Cardiac muscle cell (in vitro differentiated cells and primary cell): ENCODE data around the gene OR8G5. TPM values are rescaled to one million over a fixed set of nuclear protein-coding genes. Genes with fewer than 3 reads are reported as not detected.

ENCODE experiments used
- DNase-seq, 2 donors: peaks; one replicate each; pipeline versions ENCODE4 v3.0.0 to v3.0.0-alpha.2; 2010 to 2017; ENCODE audit warnings: low read depth in 1 of 2, low spot score in 1 of 2
- H3K27ac ChIP-seq: fragments of 200-600 bp; sonication (generic); 2 replicates; pipeline ENCODE4 v1.5.1; 2016
- H3K27me3 ChIP-seq: fragments of 200-600 bp; sonication (generic); 2 replicates; pipeline ENCODE4 v1.6.0; 2016; ENCODE audit warnings: control low read depth
- H3K36me3 ChIP-seq: fragments of 200-600 bp; sonication (generic); 2 replicates; pipeline ENCODE4 v1.5.1; 2016; ENCODE audit warnings: control low read depth
- H3K4me1 ChIP-seq: fragments of 200-600 bp; sonication (generic); 2 replicates; pipeline ENCODE4 v1.8.1; 2017; ENCODE audit warnings: low read depth, mild to moderate bottlenecking, mixed run types
- H3K4me3 ChIP-seq: fragments of 200-600 bp; sonication (generic); 2 replicates; pipeline ENCODE4 v1.5.1; 2016; ENCODE audit warnings: mild to moderate bottlenecking
- H3K9me3 ChIP-seq: fragments of 200-600 bp; sonication (generic); 2 replicates; pipeline ENCODE4 v1.5.1; 2017; ENCODE audit warnings: low read depth, mild to moderate bottlenecking, control low read depth
- CTCF ChIP-seq: IDR thresholded peaks from 2 replicates; pipeline ENCODE4 v1.5.1; 2012; ENCODE audit warnings: low read depth, mild to moderate bottlenecking, low read length
- polyA plus RNA-seq: library from polyadenylated mRNA; unstranded; fragments of >200 nt; fragmentation: Nextera tagmentation; extraction: Ambion mirVana; gene quantifications from 2 replicates; pipeline ENCODE4 v1.2.1, GENCODE V29; 2016
- total RNA-seq: library from RNA; depleted of rRNA; stranded (reverse); fragments of >200 nt; gene quantifications from 2 replicates; pipeline ENCODE4 v1.2.3, GENCODE V29; 2016

The OR8G5 gene
- not detected in 2 replicates for total RNA-seq
- not detected in 2 replicates for polyA plus RNA-seq

DNA sequence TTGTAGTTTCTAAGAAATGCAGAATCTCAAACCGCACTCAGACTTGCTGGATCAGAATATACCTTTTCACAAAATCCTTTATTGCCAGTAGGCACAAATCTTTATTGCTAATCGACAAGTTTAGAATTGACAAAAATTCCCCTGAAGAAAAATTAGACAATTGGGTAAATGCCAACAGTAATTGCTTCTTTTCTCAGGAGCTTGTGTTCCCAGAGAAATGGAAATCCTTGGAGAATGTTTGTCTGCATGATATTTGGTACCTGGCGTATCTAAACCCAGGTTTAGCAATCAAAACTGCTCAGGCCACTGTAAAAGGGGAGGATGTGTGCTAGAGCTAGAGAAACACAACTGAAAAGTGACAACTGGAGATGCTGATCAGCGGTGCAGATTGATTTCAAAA lies at the start of gene OR8G5:
OR8G5 (plus strand) TSS at position 301 of the 400 bp plus-strand sequence. CDS start 8,556 bp downstream, outside the sequence.
- H3K27me3 ChIP-seq, result no peaks in the 10 kb centered on the region
- H3K27ac ChIP-seq, result no peak within 1 kb of the TSS
- no peaks in the 10 kb centered on the region for H3K36me3 ChIP-seq
- no peak for TF ChIP-seq CTCF
- H3K9me3 ChIP-seq, result no peaks in the 10 kb centered on the region
- no peak within 1 kb of the TSS for H3K4me3 ChIP-seq
- DNase-seq, result no peak
- no peaks in the 10 kb centered on the region for H3K4me1 ChIP-seq

- no peaks in the 10 kb centered on the region for H3K36me3 ChIP-seq
- H3K9me3 ChIP-seq, result no peaks in the 10 kb centered on the region
- H3K4me1 ChIP-seq, result no peaks in the 10 kb centered on the region
- H3K4me3 ChIP-seq, result no peak overlapping the region
- TF ChIP-seq CTCF, result no peak
- H3K27me3 ChIP-seq, result no peaks in the 10 kb centered on the region
- no peak for DNase-seq
- no peak overlapping the region for H3K27ac ChIP-seq
These were observed 48.9 kb upstream of the OR8G5 start for GRCh38 chr11:124207102-124207792.

DNA sequence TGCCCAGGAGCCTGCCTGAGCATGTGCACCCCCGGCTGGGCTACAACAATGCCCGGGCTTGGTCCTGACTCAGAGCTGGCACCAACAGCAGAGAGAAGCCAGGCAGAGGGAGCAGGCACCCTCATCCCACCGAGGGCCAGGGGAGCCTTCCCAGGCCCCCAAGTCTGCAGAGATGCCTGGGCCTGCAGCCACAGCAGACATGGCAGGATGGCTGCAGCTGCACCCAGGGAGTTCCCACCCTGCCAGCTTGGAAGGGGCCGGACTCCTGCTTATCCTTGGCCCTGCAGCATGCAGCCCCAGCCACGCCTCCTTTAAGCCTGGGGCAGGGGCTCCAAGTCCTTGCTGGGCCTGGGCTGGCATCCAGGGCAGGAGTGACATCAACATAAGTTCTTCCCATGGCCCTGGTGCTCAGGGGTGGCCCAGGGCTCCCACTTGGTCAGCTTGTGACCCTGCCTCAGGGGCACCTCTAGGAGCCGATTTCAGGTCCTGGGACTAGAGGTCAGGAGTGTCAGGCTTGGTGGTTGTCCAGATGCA lies 46.3 kb upstream of the OR8G5 start:
- H3K36me3 ChIP-seq, result no peaks in the 10 kb centered on the region
- no peaks in the 10 kb centered on the region for H3K4me1 ChIP-seq
- no peak overlapping the region for H3K4me3 ChIP-seq
- no peaks in the 10 kb centered on the region for H3K27me3 ChIP-seq
- H3K9me3 ChIP-seq, result no peaks in the 10 kb centered on the region
- no peak overlapping the region for H3K27ac ChIP-seq
- no peak for DNase-seq
- no peak for TF ChIP-seq CTCF

DNA sequence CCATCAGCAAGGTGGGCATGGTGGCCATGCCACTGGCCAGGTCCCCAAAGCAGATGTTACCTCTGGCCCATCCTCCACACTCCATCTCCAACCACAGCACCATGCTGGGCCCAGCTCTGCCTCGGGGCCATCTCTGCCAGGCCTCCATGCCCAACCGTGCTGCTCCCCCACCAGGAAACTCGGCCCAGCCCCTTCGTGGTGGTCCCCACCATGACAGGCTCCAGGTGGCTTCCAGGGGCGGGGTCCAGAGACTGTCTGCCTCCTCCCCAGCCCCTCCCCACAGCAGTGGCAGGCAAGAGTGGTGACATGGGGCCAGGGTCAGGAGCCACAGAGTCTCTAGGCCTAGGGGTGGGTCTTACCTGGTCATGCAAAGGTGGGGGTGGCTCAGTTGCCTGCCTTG lies 45.8 kb upstream of the OR8G5 start:
- no peaks in the 10 kb centered on the region for H3K27me3 ChIP-seq
- no peak for TF ChIP-seq CTCF
- H3K36me3 ChIP-seq, result no peaks in the 10 kb centered on the region
- DNase-seq, result no peak
- no peaks in the 10 kb centered on the region for H3K9me3 ChIP-seq
- H3K4me1 ChIP-seq, result no peaks in the 10 kb centered on the region
- no peak overlapping the region for H3K27ac ChIP-seq
- H3K4me3 ChIP-seq, result no peak overlapping the region

DNA sequence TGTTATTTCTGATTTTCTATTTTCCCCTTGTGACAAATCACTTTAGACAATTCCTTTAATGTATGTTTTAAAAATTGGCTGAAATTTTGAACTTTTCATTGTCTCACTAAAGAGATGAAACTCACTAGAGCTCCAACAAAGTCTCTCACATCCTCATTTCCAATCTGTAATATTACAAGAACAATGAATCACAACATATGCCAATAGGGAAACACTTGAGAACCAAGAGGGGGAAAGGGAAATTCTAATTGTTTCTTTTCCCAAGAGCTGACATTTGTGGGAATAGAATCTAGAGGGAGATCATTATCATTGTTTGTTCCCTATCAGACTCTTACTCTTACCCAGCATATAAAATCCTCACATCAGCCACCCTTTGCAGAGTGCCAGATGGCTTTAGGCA lies 44.9 kb upstream of the OR8G5 start:
- no peak for DNase-seq
- Histone ChIP-seq H3K27ac (no peak overlapping the region), H3K4me1 (no peaks in the 10 kb centered on the region), H3K9me3 (no peaks in the 10 kb centered on the region), H3K4me3 (no peak overlapping the region), H3K27me3 (no peaks in the 10 kb centered on the region), H3K36me3 (no peaks in the 10 kb centered on the region)
- no peak for TF ChIP-seq CTCF
